NCI-H510A treated with DMSO at 0.1 percent for 48 hours (cell line): Measurements from ENCODE around the gene FOXK1.
"Not testable (repeated sequence)": the region's sequence is repeated elsewhere in the genome, so short reads cannot be mapped to it uniquely, and the experiment has no call there.

Experiments
- DNase-seq: peaks from one replicate; lab custom pipeline; 2025; lab: John Stamatoyannopoulos, UW

Gene FOXK1

GRCh38 chr7:4800926-4801838, 119.1 kb downstream of the FOXK1 start:
- no peak for DNase-seq

- no peak for DNase-seq
Measured at GRCh38 chr7:4801839-4802231, 119.7 kb downstream of the FOXK1 start.

- DNase-seq = not testable (repeated sequence)
Measured at GRCh38 chr7:4802577-4802976, 120.5 kb downstream of the FOXK1 start.

GRCh38 chr7:4803397-4804241, 121.5 kb downstream of the FOXK1 start:
- no peak for DNase-seq

GRCh38 chr7:4805110-4805983, 123.3 kb downstream of the FOXK1 start:
- DNase-seq = no peak

- no peak for DNase-seq
Measured at GRCh38 chr7:4805984-4806300, 123.8 kb downstream of the FOXK1 start.

- DNase-seq = no peak
Measured at GRCh38 chr7:4806983-4807597, 125.0 kb downstream of the FOXK1 start.

GRCh38 chr7:4807598-4808016, 125.5 kb downstream of the FOXK1 start:
- peak; percentile 12 for DNase-seq

- no peak for DNase-seq
Measured at GRCh38 chr7:4808026-4808425, 125.9 kb downstream of the FOXK1 start.

GRCh38 chr7:4808565-4808964, 126.5 kb downstream of the FOXK1 start:
- no peak for DNase-seq

GRCh38 chr7:4809091-4809591, 127.0 kb downstream of the FOXK1 start:
- DNase-seq = no peak

- no peak for DNase-seq
Measured at GRCh38 chr7:4809666-4810065, 127.6 kb downstream of the FOXK1 start.

GRCh38 chr7:4814433-4814832, 132.3 kb downstream of the FOXK1 start:
- no peak for DNase-seq

GRCh38 chr7:4815121-4815520, 133.0 kb downstream of the FOXK1 start:
- DNase-seq = no peak

GRCh38 chr7:4815609-4816418, 133.7 kb downstream of the FOXK1 start:
- DNase-seq = no peak

- no peak for DNase-seq
Measured at GRCh38 chr7:4816419-4817080, 134.5 kb downstream of the FOXK1 start.

- no peak for DNase-seq
Measured at GRCh38 chr7:4817178-4817901, 135.2 kb downstream of the FOXK1 start.

- no peak for DNase-seq
Measured at GRCh38 chr7:4818000-4818794, 136.1 kb downstream of the FOXK1 start.
